ENCODE results near the gene PDK2.

Gene PDK2

DNA sequence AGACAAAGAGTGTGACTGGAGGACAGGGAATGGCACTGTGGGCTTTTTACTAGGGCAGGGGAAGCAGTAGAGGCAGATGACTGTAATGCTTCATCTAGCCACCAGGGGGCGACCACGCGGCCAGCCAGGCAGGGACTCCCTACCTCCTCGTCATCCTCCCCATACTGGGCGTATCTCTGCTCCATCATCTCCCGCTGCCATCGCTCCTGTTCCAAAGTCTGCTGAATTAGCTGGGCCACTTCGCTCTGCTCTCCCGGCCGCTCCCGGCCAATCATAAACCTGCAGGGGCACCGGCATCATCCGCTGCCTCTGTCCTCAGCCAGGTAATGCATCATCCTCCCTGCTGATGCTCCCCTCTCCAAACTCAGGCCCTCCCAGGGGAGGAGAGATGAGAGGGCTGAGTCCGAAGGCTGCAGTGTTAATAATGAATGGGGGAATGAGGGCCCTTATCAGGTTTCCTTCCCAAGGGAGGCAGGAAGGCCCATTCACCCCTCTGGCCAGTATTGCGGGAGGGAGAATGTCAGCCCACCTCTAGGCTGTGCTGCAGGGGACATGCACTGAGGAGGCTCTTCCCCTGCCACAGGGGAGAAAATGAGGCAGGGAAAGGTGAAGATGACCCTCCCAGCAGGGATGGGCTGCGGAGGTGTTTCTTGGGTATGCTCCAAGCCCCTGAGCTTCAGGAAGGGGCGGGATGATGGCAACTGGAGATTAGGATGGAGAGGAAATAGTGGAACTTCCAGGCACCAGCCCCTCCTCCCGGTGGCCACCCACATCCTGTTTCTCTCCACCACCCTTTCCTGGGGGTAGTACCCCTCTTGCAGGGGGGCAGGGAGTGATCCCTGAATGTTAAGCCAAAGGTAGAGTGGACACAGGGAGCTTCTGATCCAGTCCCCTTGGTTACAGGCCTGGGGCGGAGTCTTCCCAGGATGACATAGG is 45.1 kb downstream of the PDK2 start:
- DNase-seq: no peak

- DNase-seq: no peak
Measured at GRCh38 chr17:50141026-50141744, 46.0 kb downstream of the PDK2 start.

- no peak for DNase-seq
Measured at GRCh38 chr17:50141745-50142110, 46.6 kb downstream of the PDK2 start.

DNA sequence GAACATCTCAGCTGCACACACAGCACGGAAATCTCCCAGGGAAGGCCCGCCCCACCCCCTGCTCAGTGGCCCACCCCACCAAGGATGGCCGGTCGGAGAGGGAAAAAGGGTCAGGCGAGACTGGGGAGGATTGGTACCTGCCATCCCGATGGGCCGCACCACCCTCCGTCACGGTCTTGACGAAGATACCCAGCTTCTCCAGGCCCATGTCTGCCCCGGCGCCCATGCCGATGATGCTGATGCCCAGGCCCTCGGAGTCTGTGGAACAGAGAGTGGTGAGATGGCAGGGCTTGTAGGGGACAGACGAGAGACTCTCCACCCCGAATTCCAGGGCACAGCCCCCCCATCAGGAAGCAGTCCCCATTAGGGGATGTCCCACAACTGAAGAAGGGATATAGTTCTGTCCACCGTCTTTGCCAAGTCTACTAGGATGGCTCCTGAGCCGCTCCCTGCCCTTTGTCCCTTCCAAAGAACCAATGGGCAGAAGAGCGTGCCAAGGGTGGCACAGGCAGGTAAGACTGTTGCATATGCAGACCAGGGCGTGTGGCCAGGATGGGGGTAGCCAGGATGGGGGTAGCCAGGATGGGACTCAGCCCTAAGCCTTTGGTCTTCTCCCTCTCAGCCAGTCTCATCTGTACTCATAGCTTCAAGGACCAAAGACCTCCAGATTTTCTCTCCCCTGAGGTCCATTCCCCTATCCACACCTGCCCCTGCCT is 48.5 kb downstream of the PDK2 start:
- no peak for DNase-seq

DNA sequence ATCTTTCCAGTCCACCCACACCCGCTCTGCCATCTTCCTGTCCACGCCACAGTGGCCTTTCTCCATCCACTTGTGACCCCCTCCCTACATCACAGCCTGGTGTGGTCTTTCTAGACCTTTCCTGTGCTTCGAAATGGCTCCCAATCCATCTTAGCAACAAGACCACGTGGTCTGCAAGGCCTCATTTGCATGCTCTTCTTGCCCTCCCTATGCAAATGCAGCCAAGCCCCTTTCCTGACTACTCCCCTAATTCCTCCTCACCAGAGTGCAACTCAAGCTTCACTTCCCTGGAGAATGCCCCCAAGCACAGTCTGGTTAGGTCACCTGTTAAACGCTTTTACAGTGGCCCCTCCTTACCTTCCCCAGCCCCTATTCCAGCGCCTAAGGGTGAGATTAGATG is 49.2 kb downstream of the PDK2 start:
- DNase-seq: no peak

DNA sequence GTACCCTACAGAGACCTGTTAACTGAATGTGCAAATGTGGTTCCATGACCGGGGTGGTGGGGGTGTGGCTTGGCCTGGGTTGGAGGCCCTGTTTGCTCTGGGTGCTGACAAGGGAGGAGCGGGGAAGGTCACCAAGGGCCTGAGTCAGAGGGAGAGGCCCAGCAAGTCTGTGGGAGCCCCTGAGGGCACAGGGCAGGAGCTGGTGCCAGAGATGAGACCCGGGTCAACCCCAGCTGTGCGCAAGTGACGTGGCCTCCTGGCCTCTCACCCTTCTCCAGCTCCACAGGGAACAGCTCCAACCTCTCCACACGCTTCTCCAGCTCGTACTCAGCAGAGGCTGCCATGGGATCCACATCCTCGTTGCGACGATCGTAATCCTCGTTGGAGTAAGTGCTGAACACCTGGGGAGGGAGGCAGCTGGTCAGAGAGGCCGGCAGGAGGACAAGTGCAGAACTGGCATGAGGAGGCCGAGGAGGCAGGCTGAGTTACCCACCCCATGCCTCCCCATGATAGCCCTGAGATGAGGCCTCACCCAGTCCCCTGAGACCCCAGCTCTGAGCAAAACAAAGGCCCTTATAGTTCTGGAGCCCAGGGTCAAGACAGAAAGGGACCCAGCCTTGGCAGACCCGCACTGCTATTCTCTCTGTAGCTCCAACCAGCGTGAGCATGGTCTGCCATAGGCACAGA is 49.8 kb downstream of the PDK2 start:
- DNase-seq: no peak

DNA sequence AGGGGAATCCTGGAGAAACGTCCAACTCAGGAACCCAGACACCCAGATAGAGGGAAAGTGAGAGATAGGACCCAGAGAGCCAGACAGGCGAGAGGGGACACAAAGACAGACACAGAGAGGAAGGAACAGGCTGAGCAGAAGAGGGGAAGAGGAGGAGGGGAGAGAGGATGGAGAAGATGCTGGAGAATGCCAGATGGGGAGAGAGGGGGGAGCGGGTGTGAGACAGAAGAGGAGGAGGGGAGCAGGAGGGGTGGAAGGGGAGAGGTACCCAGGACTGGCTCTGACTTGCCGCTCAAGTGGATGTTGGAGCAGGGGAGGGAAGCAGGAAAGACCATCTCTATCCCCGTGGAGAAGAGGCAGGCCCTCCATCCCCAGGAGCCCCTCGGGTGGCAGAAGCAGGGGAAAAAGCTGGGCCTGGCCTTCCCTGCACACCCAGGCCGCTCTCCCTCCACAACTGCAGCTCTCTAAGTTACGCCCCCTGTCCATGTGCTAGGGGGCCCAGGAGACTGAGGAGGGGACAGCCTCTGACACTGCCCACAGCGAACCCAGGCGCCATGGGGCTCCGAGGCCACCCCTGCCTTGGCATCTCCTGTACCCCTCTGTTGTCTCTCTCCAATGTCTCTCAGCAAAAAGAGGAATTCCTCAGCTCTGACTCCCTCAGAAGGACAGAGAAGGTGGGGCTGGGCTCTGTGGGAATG is 50.5 kb downstream of the PDK2 start:
- DNase-seq: no peak

DNA sequence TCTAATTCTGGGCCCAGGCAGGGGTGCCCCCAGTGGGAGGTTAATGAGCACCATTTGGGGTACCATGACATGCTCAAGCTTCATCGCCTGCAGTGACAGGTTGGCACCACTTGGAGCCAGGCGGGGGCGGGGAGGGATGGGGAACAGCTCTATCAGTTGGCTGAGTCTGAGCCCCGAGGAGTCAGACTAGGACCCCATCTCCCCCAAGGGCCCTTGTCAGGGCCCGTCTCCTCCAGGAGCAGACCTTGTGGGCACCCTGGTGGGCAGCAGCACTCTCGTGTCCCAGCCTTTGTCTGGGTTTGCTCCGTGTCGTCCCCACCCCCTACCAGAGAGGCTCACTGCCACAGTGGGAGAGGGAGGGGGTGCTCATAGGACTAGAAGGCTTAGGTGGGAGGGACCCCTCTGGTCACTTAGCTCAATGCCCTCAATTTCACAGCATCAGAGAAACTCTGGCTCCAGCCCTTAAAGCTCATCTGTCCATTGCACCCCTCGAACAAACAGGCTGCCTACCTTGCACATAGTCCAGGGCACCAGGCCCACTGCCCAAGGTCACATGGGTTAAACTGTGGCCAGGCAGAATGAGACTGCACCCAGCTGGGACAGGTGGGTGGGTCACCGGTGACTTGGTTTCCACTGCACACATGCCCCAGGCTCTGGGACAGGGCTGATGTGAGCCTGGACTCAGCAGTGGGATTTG is 51.2 kb downstream of the PDK2 start:
- no peak for DNase-seq

DNA sequence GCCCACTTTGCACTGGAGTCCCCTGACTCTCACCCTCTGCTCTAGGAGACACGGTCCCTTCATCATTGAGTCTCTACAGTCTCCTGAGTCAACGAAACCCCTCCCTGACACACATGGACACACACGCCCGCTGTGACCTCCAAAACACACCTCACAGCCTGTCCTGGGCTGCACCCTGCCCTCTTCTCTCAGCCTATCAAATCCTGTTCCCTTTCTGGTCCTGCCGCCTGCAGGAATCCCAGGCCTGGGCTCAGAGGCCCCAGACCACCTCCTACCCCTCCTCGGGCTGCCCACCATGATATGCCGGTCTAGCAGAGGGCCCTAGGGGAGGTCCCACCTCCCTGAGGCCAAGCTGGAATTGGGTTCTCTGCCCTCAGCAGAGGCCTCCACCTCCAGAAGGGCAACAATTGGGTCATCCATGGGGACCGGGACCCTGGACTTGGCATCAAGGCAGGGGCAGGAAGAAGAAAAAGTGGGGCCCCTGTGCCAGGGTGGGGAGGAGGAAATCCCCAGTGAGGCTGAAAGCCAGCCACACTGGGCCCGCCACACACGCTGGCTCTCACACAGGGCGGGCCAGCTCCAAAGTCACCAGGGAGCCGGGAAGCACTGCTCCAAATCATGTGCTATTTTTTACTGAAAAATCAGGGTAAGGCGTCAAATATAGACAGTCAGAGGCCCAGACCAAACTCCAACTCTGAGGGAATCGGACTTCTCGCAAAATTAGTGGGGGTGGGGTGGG is 51.9 kb downstream of the PDK2 start:
- no peak for DNase-seq

GRCh38 chr17:50147841-50148225 is 52.7 kb downstream of the PDK2 start:
- no peak for DNase-seq

DNA sequence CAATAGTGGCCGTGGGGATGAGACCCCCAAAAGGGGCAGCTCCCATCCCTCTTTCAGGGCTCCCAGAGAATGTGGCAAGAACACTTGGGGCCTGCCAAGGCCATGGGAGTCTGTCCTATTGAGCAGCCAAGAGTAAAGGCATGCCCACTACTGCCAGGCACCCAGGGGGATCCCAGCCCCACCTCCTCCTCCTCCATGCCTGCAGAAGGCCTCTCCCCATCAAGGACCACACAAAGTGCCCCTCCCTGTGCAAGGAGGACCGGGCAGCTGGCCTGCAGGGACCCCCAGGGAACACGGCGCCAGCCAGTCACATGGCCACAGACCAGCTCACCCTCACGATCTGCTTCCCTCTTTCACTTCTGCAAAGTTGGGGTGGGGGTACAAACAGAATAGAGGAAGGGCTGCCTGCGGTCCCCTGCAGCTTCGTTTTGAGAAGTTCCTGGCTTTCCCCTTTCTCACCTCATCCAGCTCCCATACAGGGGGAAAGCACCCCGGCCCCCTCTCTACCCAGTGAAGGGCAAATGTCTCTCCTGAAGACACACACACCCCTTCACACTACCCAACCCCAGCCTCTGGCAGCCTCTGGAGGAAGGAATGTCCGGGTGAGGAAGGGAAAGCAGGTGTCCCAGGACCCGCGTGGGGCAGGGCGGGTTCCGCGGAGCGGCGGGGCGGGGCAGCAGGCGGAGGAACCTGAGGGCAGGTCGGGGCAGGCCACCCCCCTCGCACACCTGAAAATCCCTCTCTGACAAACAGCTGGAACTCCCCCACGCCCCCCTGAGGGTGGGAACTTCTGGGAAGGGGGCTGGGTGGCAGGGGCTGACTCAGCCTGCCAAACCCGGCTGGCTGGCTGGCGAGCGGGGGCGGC is 53.3 kb downstream of the PDK2 start:
- no peak for DNase-seq

DNA sequence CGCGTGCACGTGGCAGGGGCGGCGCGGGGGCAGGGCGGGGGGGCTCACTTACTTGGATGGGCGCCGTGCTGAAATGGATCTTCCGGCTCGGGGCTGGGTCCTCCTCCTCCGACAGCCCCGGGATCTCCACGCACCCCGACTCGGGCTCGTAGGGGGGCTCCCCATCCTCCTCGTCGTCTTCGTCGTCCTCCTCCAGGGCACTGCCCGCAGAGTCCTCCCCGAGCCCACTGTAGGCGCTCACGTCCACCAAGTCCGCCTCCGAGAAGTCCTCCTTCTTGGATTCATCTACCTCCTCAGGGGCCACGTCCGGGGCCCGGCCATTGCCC is 53.9 kb downstream of the PDK2 start:
- DNase-seq: no peak

GRCh38 chr17:50149417-50150353 is 54.5 kb downstream of the PDK2 start:
- no peak for DNase-seq

- no peak for DNase-seq
Measured at GRCh38 chr17:50150354-50151040, 55.3 kb downstream of the PDK2 start, which contains the start of gene PPP1R9B. Gene PPP1R9B, minus strand, starts transcription at chr17:50150677. Its CDS starts 164 bp downstream, at chr17:50150513.

GRCh38 chr17:50151041-50151936 is 56.1 kb downstream of the PDK2 start:
- DNase-seq: peak; percentile 70

GRCh38 chr17:50151937-50152547 is 56.9 kb downstream of the PDK2 start:
- DNase-seq: peak; percentile 52

DNA sequence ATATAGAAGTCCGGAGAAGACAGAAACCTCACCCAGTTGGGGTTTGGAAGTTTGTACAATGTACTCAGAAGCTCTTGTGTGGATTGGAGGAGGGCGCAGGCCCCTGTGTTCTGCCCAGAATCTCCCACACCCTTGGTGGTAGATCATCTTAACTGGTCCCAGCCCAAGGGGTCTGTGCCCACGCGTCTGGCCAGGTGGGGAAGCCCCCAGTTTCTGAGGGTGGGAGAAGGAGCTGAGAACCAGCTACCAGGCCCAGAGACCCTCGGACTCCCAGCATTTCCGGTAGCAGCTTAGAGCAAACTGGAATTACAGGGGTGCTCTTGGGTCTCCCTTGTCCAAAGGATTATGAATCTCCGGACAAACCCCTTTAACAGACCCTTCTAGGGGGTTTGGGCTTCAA is 57.6 kb downstream of the PDK2 start:
- no peak for DNase-seq
